NCI-H2196 (cell line): ENCODE measurements around the gene LRTM2.

Experiments used
- DNase-seq: peaks from one replicate; lab custom pipeline; 2025; ENCODE audit not compliant: unreplicated experiment; lab: John Stamatoyannopoulos, UW

LRTM2 gene

DNA sequence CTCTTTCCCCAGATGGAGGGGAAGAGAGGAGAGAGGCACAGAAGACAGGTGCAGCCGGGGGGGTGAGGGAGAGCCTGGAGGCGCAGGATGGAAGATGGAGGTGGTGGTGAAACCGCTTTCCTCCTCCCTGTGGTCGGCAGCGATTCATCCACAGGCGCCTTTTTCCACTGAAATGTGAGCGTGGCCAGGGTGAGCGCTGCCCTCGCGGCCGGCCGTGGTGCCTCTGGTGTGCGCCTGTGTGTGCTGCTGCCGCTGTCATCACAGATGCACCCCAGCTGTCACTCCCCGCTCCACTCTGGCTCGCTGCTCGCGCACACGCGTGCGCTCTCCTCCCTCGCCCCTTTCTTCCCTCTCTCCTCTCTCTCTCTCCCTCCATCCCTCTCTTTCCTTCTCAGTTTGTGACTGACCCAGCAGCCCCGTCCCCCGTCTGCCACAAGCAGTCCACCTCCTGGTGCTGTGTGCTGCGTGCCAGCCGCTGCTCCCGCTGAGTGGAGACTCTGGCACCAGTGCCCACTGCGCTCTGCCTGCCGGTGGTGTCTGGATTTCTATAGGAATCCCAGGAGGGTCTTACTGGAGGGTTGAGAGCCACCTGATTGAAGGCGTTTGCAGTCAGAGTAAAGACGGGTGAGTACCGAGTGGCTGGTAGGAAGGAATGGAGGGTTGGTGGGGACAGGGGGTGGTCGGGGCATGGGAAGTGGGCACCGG is at the start of gene LRTM2:
Gene LRTM2 (plus strand): TSS at position 375 of the 705 bp plus-strand sequence. CDS start 7,584 bp downstream, outside the sequence.
- no peak for DNase-seq

DNA sequence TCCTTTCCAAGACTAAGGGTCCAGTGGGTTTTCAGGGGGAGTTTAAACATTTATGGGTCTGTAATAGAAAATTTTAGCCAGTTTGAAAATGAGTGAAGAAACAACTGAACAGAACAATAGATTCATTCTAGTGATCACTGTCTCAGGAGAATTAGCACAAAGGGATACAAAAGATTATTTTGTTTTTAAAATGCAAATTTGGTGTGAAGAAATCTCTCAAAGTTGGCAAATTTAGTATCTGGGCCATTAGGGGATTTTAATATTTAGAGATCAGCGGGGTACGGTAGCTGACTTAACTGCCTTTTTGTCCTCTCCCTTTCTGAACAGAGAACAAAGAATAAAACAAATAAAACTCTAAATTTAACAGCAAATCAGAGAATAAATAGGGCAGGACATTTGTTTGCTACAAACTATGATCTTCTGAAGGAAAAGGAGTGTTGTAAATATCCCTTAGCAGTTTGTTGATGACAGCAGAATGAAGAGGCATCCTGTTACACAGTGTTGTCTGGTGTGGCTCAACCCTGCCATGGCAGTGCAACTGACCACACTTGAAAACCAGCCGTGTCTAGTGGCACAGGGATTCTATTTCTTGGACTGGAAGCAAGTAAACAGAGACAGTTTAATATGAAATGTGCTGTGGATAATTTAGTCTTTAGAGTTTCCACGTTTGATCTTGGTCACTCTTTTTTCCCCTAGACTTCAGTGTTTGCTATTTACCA is 46.3 kb upstream of the LRTM2 start:
- peak; percentile 5 for DNase-seq

DNA sequence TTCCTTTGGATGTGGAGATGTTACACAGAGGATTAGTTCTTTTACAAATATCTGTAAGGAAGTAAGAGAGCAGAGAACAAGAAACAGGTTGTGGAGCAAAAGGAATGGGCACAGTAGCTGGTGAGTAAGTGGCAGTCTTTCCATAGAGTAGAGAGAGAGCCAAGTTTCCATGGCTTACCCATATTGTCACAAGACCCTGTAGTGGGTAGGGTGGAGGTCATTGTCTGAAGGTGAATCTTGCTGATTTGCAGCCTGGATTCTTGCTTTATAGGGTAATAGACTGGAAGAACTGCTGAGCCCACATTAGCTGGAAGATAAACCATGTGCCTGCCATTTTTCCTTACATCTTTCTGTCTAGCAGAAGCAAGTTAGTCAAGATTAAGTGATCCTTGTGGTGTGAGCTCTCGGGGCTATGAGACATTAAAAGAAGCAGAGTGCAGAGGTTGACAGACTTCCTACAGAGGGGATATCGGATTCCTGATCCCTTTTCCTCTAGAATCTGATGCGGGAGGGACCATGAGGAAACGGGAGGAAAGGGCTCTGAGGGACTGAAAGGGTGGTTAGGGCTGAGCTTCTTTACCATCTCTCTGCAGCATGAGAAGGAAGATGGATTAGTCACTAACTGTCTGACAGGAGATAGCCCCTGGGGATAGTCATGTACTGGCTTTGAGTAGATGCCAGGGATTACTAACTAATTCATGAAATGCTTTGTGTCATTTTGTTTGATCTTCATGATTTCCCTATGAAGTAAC is 44.0 kb upstream of the LRTM2 start:
- no peak for DNase-seq

DNA sequence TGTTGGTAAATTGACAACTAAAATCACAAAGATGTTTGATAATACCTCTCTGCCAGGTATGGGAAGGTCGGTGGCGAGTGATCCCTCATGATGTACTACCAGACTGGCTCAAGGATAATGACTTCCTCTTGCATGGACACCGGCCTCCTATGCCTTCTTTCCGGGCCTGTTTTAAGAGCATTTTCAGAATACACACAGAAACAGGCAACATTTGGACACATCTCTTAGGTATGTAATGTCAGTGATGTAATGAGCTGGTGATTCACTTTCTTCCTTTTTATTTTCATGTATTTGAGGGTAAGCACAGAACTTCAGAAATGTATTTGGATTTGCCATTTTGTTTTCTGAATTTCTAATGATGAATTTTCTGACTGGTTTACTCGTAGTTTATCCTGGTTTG is 42.6 kb upstream of the LRTM2 start:
- no peak for DNase-seq

DNA sequence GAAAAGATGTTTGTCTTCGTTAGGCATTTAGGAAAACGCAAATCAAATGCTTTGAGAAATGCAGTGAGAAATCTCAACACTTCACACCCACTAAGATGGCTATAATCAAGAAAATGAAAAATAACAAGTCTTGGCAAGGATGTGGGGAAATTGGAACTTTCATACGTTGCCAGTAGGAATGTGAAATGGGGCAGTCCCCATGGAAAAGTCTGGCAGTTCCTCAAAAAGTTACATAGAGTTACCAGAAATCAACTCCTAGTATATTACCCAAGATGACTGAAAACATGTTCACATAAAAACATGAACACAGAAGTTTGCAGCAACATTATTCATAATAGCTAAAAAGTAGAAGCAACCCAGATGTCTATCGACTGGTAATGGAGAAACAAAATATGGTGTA is 41.5 kb upstream of the LRTM2 start:
- no peak for DNase-seq

DNA sequence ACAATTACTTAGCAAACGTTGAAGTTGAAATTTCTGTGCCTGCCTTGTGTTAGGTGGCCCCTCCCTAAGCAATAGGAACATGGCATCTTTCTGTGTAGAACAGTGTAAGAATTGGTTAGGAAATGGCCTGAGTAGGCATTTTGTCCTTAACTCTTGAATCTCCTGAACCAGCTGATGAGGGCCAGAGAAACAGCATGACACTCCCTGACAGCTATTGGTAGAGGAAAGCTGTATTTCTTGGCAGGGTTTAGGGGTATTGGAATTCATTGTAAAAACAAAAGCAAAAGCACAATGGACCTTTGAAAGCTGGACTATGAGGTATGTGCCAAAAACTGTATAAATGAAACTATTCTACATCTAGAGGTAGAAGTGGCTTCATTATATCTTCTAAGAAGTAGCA is 40.6 kb upstream of the LRTM2 start:
- DNase-seq: no peak

DNA sequence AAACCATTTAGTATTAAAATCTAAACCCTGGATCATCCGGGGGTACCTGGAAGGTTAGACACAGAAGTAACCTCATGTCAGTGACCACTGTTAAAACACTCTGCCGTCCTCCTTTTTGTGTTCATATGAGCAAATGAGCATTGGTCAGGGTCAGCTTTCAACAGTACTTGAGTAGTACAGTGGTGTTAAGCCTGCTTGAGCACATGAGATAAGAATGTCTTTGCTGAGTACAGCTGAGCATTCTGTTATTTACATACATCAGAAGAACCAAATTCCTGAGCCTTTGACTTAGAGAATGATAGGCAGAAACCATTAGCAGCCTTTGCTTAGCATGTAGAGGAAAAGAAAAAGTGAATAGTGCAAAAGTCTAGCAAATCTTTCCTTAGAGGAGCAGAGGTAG is 38.6 kb upstream of the LRTM2 start:
- no peak for DNase-seq

DNA sequence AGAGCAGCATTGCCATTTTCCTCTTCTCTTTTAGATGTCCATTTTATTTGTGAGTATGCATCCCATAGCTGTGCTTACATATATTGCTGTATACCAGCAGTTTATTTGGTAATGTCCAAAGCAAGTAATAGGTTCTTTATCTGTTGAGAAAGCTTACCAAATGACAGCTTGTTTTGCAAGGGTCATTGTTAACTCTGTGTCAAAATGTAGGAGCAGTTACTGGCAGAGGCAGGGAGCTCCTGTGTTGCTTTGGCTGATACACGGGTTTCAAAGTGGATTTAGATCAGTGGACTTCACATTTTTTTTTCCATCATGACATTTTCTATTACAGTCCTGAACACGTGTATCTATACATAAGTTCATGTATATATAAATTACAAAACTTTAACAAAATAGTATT is 38.1 kb upstream of the LRTM2 start:
- DNase-seq: no peak

DNA sequence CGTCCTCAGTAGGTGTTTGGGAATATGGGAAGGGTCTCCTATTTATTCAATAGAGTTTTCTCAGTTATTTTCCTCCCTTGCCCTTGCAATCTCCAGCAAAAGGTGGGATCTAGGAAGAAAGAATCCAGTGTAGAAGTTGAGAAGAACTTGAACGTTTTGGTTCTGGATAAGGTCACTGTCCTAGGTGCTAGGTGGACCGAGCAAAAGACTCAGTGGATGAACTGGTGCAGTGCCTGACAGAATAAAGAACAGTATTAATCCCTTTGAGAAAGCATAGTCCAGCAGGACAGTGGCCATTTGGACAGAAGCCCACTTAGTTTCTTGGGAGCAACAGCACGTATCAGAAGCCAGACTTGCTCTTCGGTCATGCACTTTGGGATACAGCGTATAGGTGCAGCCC is 32.7 kb upstream of the LRTM2 start:
- DNase-seq: no peak

DNA sequence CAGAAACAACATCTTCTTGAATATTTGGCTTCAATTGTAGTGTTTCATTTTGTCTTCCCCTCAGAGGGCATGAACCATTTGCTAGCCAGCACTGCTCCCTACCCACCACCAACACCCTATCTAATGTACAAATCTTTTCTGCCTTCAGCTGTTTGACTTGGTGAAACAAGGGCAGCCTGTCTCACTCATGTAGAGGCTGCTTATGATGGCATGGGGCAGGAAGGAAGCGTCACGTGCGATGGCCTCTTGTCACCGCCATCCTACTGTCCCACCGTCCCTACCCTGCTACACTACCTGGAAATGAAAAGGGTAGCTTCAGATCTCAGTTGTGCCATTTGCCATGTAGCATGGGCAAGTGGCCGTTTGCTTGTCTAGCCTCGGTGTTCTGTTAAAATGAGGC is 29.9 kb upstream of the LRTM2 start:
- DNase-seq: no peak

DNA sequence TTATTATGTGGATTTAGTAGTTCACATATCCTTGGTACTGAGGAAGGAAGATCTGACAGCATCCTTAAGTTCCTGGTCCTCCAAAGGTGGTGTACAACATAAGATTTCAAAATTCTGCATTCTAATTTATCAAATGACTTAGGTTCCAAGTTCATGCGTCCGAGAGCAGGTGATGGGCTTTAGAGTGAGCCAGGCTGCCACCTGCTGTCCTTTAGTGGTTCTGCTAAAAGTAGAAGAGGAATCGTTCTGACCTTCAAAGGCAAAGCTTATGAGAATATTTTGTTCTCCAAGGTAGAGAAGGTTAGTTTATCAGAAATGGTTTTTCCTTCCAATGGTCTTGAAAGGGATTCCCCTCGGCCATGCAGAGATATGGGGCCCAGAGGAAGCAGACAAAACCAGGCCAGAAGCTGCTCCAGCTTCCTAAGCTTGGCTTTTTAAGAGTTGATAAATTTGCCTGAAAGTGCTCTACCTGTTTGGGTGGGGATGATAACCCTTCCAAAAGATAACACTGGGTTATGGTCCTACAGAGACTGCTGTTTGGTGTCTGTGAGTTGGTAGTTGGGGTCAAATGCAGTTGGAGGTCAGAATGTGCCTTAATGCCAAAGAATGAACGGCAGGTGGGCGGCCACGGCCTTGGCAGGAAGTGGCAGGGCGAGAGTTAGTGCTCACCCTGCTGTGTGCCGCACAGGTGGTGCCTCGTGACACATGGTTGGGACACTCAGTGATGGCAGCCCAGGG is 29.1 kb upstream of the LRTM2 start:
- peak; percentile 42 for DNase-seq

DNA sequence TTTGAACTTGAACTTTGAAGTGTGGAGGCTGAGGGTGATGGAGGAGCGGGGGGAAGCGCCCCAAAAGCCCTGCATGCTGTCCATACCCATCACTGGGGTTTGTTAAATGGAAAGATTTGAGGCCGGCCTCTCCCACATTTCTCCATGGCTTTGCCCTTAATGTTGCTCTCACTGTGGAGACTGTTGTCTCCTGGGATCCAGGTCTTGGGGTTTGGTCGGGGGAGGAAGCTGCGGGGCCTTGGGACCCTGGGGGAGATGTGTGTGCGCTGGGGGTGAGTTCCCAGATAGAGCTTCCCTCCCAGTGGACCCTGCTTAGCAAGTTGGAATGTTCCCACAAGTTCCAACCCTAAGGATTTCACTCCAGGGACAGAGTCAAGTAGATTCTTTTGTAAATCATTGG is 28.0 kb upstream of the LRTM2 start:
- no peak for DNase-seq

DNA sequence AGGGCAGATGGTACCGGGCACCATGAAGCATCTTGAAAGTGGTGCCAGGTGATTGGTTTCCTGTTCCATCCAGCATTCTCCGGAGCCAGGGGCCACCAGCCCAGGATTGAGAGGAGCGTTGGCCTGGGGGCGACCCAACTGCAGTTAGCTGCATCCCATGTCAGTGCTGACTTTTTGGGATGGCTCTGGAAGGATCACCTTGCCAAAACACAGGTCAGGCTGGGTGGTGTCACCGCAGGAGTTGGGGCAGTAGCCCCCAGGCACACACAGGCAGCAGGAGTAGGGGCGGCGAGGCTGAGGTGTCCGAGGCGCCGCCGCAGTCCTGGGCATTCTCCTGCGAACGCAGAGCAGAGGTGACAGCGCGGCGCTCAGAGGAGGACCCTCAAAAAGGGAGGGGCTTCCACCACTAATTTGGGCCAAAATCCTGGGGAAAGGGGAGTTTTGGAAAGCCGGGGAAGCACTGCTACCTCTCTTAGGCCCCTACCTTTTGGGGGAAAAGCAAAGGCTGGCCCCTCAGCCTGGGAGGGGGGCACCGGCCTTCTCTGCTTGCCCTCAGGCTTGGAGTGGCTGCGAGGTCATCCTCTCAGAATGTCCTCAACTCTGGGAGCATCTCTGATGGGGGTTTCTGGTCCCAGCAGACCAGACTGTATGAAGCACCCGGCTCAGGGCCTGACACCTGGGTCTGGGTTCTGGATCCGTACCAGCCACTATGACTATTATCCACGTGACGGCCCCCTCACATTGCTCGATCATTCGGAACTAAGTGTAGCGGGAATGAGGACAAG is 26.7 kb upstream of the LRTM2 start:
- no peak for DNase-seq

DNA sequence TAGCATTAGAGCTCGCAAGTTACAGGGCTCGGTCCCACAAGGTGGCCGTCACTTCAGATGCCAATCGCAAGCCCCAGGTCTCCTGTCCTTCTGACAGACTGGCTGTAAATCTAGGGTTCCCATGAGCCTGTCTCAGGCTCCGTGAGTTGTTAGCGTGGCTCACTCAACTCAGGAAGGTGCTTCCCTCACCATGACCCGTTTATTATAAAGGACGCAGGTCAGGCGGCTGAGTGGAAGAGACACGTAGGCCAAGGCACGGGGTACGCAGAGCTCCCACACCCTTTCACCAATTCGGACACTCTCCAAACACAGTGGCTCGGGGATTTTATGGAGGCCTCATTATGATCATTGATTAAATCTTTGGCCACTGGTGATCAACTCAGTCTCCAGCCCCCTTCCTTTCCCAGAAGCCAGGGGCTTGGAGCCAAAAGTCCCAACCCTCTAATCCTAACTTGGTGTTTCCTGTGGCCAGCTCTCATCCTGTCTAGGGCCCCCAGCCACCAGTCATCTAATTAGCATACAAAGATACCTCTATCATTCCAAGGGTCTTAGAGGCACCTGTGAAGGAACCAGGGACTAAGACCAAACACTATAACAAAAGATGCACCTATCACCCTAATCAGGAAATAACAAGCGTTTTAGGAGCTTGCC is 25.8 kb upstream of the LRTM2 start:
- DNase-seq: no peak

DNA sequence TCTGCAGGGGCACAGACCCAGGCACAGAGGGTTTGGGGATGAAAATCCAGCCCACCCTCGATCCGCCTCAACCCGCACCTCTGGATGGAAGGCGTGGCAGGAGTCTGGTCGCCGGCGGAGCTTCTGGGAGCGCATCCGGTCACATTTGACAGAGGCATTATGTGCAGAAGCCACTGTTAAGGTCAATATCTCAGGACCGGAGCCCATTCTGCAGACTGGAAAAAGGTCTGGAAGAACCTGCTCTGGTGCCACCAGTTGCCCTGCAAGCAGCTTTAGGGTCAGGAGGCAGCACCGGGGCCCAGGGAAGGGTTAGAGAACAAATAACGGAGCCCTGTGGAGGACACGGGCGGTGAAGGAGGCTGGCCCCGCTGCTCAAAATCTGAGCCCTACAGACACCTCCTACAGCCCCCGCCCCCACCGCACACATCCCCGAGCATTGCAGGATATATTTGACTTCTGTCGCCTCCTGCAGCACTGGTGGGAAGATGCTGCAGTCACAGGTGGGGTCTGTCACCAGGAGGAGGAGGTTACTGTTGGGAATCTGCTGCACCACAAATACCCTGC is 25.1 kb upstream of the LRTM2 start:
- no peak for DNase-seq

DNA sequence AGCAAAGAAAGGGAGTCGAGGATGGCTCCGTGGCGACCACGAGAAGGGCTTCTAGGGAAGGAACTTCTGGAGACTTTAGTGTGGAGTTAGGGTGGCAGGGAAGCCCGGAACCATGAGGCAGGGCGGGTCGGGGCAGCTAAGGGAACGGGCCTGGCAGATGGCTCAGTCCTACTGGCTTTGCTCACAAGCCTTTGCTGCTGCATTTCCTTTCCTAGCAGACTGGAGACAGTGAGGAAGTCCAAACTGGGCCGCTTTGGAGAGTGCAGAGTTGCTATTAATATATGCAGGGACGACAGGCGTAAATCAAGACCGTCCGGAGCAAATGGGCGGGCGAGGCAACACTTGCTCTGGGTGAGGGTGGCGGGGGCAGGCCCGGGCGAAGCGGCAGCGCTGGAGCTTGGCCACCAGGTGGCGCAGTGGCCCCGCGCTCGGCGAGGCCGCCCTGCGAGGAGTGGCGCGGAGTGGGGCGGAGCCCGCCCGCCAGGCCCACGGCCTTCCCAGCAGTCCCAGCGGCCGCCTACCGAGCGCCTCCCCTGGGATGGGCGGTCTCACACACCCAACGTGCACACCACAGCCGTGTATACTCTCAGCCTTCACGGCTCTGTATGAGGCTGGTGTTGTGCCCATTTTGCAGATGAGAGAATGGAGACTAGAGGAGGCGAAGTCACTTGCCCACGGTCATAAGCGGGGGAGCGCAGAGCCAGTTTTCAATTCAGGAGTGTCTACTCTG is 24.4 kb upstream of the LRTM2 start:
- DNase-seq: peak; percentile 73

DNA sequence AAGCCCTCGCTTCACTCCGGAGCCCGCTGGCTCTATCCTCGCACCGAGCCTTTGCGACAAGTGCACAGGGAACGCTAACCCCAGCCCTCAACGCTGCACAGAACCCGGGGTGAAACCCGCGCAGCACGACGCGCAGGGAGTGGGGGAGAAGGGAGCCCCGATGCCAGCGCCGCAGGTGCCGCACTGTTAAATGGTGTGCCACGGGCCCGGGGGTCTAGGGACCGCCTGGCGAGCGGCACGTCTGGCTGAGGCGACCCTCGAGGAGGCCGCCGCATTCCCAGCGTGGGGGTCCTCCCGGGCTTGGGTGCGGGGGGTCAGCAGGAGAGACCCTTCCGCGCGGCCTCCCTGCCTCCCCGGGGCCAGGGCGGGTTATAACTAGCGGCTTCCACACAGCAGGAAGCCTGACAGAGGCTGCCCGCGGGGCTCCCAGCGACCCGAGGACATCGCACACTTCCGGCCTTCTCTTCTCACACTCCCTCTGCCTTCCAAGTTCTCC is 23.8 kb upstream of the LRTM2 start:
- DNase-seq: no peak

DNA sequence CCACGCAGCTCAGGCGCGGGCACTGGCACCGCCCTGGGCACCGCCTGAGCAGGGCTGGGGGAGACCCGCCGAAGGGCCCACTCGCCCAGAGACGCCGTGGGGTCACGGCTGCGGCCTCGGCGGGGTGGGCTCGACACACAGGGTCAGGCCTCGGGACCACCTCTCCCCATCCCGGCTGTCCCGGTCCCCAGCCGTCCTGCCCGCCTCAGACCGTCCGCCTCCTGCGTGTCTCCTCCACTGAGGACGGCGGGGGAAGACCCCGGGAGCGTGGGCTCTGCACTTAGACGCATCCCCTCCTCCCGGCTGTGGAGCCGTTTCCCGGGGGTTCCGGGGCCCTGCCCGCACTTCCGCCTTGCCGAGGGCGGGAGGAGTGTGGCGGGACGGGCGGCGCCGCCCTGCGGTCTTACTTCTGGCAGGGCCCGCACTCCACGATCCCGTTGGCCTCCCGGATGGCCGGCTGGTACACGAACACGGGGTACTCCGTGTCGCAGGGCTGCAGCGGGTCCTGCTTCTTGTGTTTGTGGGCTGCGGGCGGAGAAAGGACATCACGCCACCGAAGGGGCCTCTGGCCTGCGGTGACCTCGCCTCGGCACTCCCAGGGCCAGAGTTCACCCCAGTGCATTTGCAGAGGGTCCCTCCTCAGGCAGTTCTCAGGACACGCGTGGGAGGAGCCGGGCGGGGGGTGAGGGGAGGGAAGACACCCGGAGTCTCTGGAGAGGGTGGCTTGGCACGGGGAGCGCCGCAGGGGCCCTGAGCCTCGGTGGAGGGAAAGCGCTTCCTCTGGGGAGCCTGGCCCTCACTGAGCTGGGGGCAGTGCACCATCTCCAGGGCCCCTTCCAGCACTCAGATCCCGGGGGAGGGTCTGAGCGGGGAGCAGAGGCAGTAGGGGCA is 23.1 kb upstream of the LRTM2 start:
- DNase-seq: no peak
